HepG2 (cell line): Measurements from ENCODE around the gene UAP1L1. TPM values are rescaled to one million over a fixed set of nuclear protein-coding genes. Genes with fewer than 3 reads are reported as not detected.
A peak's percentile ranks its signal among the peaks of the same experiment; 100 is the strongest.

Source experiments
- ATF7-NPFF ChIP-seq: sonication (generic); formaldehyde crosslinking; IDR thresholded peaks from 2 replicates; pipeline ENCODE4 v1.8.1; 2023; ENCODE audit warnings: mild to moderate bottlenecking, low read depth, missing genetic modification reagents, moderate library complexity
- CHD2 ChIP-seq: IDR thresholded peaks from 2 replicates; pipeline ENCODE4 v1.6.1; 2011; ENCODE audit warnings: low read depth, low read length, improper control_type of control experiment
- FOXK2 ChIP-seq: fragments of 450-650 bp; IDR thresholded peaks from 2 replicates; pipeline ENCODE4 v1.6.1; 2016
- GABPA ChIP-seq, 2 experiments: IDR thresholded peaks; 2 replicates each; pipeline ENCODE4 v1.6.1; 2011 to 2016; ENCODE audit warnings: low read depth in 2 of 2, low read length in 1 of 2, missing biosample characterization in 1 of 2, missing genetic modification characterization in 1 of 2
- GTF2F1 ChIP-seq: fragments of 150-350 bp; IDR thresholded peaks from 2 replicates; pipeline ENCODE4 v1.6.1; 2014; ENCODE audit warnings: low read length
- HDAC6 ChIP-seq: fragments of 200-600 bp; sonication (generic); IDR thresholded peaks from 2 replicates; pipeline ENCODE4 v1.7.0; 2017; ENCODE audit warnings: mild to moderate bottlenecking, antibody characterized with exemption, low read length, low read depth
- KAT7 ChIP-seq: IDR thresholded peaks from 2 replicates; pipeline ENCODE4 v1.6.1; 2018; ENCODE audit warnings: borderline replicate concordance, missing compliant biosample characterization
- MTERF4 ChIP-seq: sonication (generic); formaldehyde crosslinking; IDR thresholded peaks from 2 replicates; pipeline ENCODE4 v1.8.0; 2023; ENCODE audit warnings: mild to moderate bottlenecking, missing genetic modification reagents
- NCOA2 ChIP-seq: sonication (generic); formaldehyde crosslinking; IDR thresholded peaks from 2 replicates; pipeline ENCODE4 v1.8.0; 2022; ENCODE audit warnings: inconsistent platforms
- NRL ChIP-seq: sonication (generic); formaldehyde crosslinking; IDR thresholded peaks from 2 replicates; pipeline ENCODE4 v1.5.0; 2020; ENCODE audit warnings: missing genetic modification reagents, mild to moderate bottlenecking, moderate library complexity, borderline replicate concordance
- PHF21A ChIP-seq: sonication (generic); formaldehyde crosslinking; IDR thresholded peaks from 2 replicates; pipeline ENCODE4 v1.5.0; 2020; ENCODE audit warnings: mild to moderate bottlenecking, missing genetic modification reagents
- PITX1 ChIP-seq: sonication (generic); formaldehyde crosslinking; IDR thresholded peaks from 2 replicates; pipeline ENCODE4 v1.5.1; 2020; ENCODE audit warnings: mild to moderate bottlenecking, missing genetic modification reagents
- POLR2G ChIP-seq: fragments of 200-400 bp; formaldehyde crosslinking; IDR thresholded peaks from 2 replicates; pipeline ENCODE4 v1.6.1; 2018; ENCODE audit warnings: mild to moderate bottlenecking, low read depth, low read length, moderate library complexity
- PTBP1 ChIP-seq: fragments of 200-400 bp; formaldehyde crosslinking; IDR thresholded peaks from 2 replicates; pipeline ENCODE4 v1.6.1; 2018; ENCODE audit warnings: low read length, low read depth; ENCODE audit not compliant: poor library complexity, severe bottlenecking
- RFXAP ChIP-seq: sonication (generic); formaldehyde crosslinking; IDR thresholded peaks from 2 replicates; pipeline ENCODE4 v1.4.0; 2020; ENCODE audit warnings: missing genetic modification reagents, borderline replicate concordance
- SAFB2 ChIP-seq: sonication (generic); formaldehyde crosslinking; IDR thresholded peaks from 2 replicates; pipeline ENCODE4 v1.5.1; 2020; ENCODE audit warnings: missing genetic modification reagents, low read depth, mild to moderate bottlenecking, borderline replicate concordance
- TAF15 ChIP-seq: fragments of 200-400 bp; formaldehyde crosslinking; IDR thresholded peaks from one replicate; pipeline ENCODE4 v1.6.1; 2018; ENCODE audit warnings: mild to moderate bottlenecking, low read depth, low read length; ENCODE audit not compliant: poor library complexity, severe bottlenecking
- TOPORS ChIP-seq: sonication (generic); formaldehyde crosslinking; IDR thresholded peaks from 2 replicates; pipeline ENCODE4 v1.8.0; 2023; ENCODE audit warnings: mild to moderate bottlenecking, missing genetic modification reagents
- ZFP41 ChIP-seq: sonication (generic); formaldehyde crosslinking; IDR thresholded peaks from 2 replicates; pipeline ENCODE4 v1.4.0; 2020; ENCODE audit warnings: mild to moderate bottlenecking, missing genetic modification reagents, borderline replicate concordance
- ZNF24 ChIP-seq: fragments of 450-650 bp; IDR thresholded peaks from 2 replicates; pipeline ENCODE4 v1.6.1; 2017; ENCODE audit warnings: antibody characterized with exemption, mild to moderate bottlenecking
- ZNF264 ChIP-seq: sonication (generic); formaldehyde crosslinking; IDR thresholded peaks from 2 replicates; pipeline ENCODE4 v1.4.0; 2020; ENCODE audit warnings: missing genetic modification reagents
- ZNF329 ChIP-seq: sonication (generic); formaldehyde crosslinking; IDR thresholded peaks from 2 replicates; pipeline ENCODE4 v1.9.0; 2021; ENCODE audit warnings: low read depth, mild to moderate bottlenecking, missing genetic modification reagents
- ZNF543 ChIP-seq: sonication (generic); formaldehyde crosslinking; IDR thresholded peaks from 2 replicates; pipeline ENCODE4 v1.4.0; 2020; ENCODE audit warnings: mild to moderate bottlenecking, missing genetic modification reagents
- ZNF552 ChIP-seq: sonication (generic); formaldehyde crosslinking; IDR thresholded peaks from 2 replicates; pipeline ENCODE4 v1.9.0; 2022; ENCODE audit warnings: missing genetic modification reagents, mild to moderate bottlenecking, borderline replicate concordance
- ZNF674 ChIP-seq: sonication (generic); formaldehyde crosslinking; IDR thresholded peaks from 2 replicates; pipeline ENCODE4 v1.5.0; 2020; ENCODE audit warnings: low read depth, mild to moderate bottlenecking, missing genetic modification reagents
- ZUFSP ChIP-seq: sonication (generic); formaldehyde crosslinking; IDR thresholded peaks from 2 replicates; pipeline ENCODE4 v1.9.0; 2021; ENCODE audit warnings: missing genetic modification reagents, mild to moderate bottlenecking, borderline replicate concordance
- polyA plus RNA-seq, 8 experiments: library from polyadenylated mRNA; depleted of rRNA in 3 of 8; stranded (reverse) in 7 of 8; unstranded in 1 of 8; fragments of >200 nt; fragmentation: Illumina TruSeq in 4 of 8; extraction: Trizol in 4 of 8; gene quantifications; 2 replicates each; pipeline versions ENCODE4 v1.2.1 to v1.2.3, GENCODE V29; 2011 to 2016; ENCODE audit warnings: low read depth in 4 of 8, missing spikeins in 1 of 8, mixed read lengths in 1 of 8; ENCODE audit not compliant: insufficient read depth in 1 of 8
- total RNA-seq, 5 experiments: library from RNA; depleted of rRNA; stranded (reverse); fragments of >200 nt; fragmentation: Illumina TruSeq; extraction: Trizol; gene quantifications; 2 replicates each; pipeline ENCODE4 v1.2.3, GENCODE V29; 2016; ENCODE audit warnings: low read depth in 1 of 5
- TF ChIP-seq, protein P1 (sequence below): sonication (generic); IDR thresholded peaks from 2 replicates; pipeline ENCODE4 v1.6.1; 2016; ENCODE audit warnings: low read depth, borderline replicate concordance

UAP1L1 gene
- total and polyA plus RNA-seq, 2 of the 13 experiments (the other 11 are each of a cell fraction or from before 2014, with no cell fraction given), result 5.4 to 6.4 TPM

GRCh38 chr9:137086531-137087408 is 9.5 kb downstream of the UAP1L1 start, which contains the start of gene MAN1B1 (continued):
- peak; percentile 74; the same call in 1 of the 2 replicates for TF ChIP-seq ZNF674 (CRISPR knock-in tag)
- peak; percentile 31; the same call in 1 of the 2 replicates for TF ChIP-seq TOPORS
- TF ChIP-seq FOXK2, result peak; percentile 87
- TF ChIP-seq, protein P1, sequence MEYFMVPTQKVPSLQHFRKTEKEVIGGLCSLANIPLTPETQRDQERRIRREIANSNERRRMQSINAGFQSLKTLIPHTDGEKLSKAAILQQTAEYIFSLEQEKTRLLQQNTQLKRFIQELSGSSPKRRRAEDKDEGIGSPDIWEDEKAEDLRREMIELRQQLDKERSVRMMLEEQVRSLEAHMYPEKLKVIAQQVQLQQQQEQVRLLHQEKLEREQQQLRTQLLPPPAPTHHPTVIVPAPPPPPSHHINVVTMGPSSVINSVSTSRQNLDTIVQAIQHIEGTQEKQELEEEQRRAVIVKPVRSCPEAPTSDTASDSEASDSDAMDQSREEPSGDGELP, result peak; percentile 63; the same call in 1 of the 2 replicates
- TF ChIP-seq RFXAP (CRISPR knock-in tag), result peak; percentile 67; the same call in 1 of the 2 replicates
- no peak; the same call in 1 of the 2 replicates for TF ChIP-seq KAT7 (CRISPR knock-in tag)
- TF ChIP-seq ATF7-NPFF (CRISPR knock-in tag), result peak; percentile 55; the same call in 1 of the 2 replicates
- no peak for TF ChIP-seq ZFP41 (CRISPR knock-in tag)
- no peak for TF ChIP-seq ZNF264 (CRISPR knock-in tag)
- no peak for TF ChIP-seq GTF2F1
- TF ChIP-seq TAF15, result peak; percentile 59
- TF ChIP-seq PITX1 (CRISPR knock-in tag), result no peak; the same call in 1 of the 2 replicates
- peak; percentile 20; the same call in 1 of the 2 replicates for TF ChIP-seq CHD2
- no peak for TF ChIP-seq ZUFSP (CRISPR knock-in tag)
- TF ChIP-seq ZNF329, result no peak; the same call in 1 of the 2 replicates
- peak; percentile 57; the same call in 1 of the 2 replicates for TF ChIP-seq MTERF4 (CRISPR knock-in tag)
- TF ChIP-seq ZNF24, result no peak
- no peak for TF ChIP-seq ZNF543 (CRISPR knock-in tag)
- TF ChIP-seq PTBP1, result no peak
- 0 out of 2 replicates have a peak, but pooled peaks have one; percentile 5 for TF ChIP-seq NCOA2 (CRISPR knock-in tag)
- no peak for TF ChIP-seq PHF21A
- TF ChIP-seq POLR2G, result peak; percentile 84
- TF ChIP-seq HDAC6, result no peak
- TF ChIP-seq NRL (CRISPR knock-in tag), result no peak
- TF ChIP-seq GABPA (IDR thresholded peaks at IDR 0.05; ENCODE audit: low read depth, low read length), result no peak
- no peak for TF ChIP-seq GABPA (CRISPR knock-in tag; IDR thresholded peaks at IDR 0.05; ENCODE audit: low read depth)
- TF ChIP-seq SAFB2 (CRISPR knock-in tag), result no peak; the same call in 1 of the 2 replicates
- no peak for TF ChIP-seq ZNF552 (CRISPR knock-in tag)
